G401 (cell line): ENCODE results near the gene EGLN3. TPM values are rescaled to one million over a fixed set of nuclear protein-coding genes. Genes with fewer than 3 reads are reported as not detected.
A peak's percentile ranks its signal among the peaks of the same experiment; 100 is the strongest.
"Not testable (repeated sequence)": the region's sequence is repeated elsewhere in the genome, so short reads cannot be mapped to it uniquely, and the experiment has no call there.

Experiments used
- DNase-seq: peaks from one replicate; pipeline ENCODE4 v3.0.0-alpha.2; 2015; ENCODE audit warnings: low spot score
- in situ Hi-C: cut with HindIII; loops from 2 replicates; pipeline ENCODE4 v1.10.0; 2016; ENCODE audit warnings: low sequenced_read_pairs, mixed read lengths
- total RNA-seq: library from RNA; depleted of rRNA; stranded (reverse); fragments of >200 nt; shearing (Covaris generic); gene quantifications from 2 replicates; pipeline ENCODE4 v1.2.3, GENCODE V29; 2014

Gene EGLN3
- total RNA-seq, 1 experiment from 2014 or later, result 4.8 TPM

DNA sequence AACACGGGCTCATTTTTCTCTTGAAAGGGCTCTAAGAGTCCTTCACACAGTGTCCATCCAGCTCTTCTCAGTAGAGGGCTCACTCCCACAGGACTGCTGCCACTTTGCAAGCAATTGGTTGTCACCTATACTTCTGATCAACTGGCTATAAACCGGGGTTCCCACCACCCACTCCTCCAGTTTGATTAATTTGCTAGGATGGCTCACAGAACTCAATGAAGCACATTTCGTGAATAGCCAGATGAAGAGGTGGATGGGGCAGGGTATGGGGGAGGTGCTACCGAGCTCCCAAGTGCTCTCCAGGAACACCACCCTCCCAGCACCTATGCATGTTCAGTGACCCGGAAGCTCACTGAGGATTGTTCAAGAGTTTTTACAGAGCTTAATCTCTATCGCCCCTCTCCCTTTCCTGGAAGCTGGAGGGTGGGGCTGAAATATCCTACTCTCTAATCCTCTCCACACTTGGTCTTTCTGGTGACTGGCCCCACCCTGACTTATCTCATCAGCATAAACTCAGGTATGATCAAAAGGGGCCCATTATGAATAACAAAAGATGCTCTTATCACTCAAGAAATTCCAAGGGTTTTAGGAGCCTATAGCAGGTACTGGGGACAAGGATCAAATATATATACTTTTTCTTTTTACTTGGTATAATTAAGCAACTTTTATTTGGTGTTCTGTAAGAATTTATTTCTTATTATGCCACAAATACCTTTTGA is 13.9 kb upstream of the EGLN3 start:
- DNase-seq, result no peak
- in situ Hi-C loops, result no loop called here

GRCh38 chr14:33963892-33964291 is 13.0 kb upstream of the EGLN3 start:
- no peak for DNase-seq
- in situ Hi-C loops, result no loop called here

GRCh38 chr14:33962466-33962865 is 11.6 kb upstream of the EGLN3 start:
- in situ Hi-C loops, result not testable (repeated sequence)

DNA sequence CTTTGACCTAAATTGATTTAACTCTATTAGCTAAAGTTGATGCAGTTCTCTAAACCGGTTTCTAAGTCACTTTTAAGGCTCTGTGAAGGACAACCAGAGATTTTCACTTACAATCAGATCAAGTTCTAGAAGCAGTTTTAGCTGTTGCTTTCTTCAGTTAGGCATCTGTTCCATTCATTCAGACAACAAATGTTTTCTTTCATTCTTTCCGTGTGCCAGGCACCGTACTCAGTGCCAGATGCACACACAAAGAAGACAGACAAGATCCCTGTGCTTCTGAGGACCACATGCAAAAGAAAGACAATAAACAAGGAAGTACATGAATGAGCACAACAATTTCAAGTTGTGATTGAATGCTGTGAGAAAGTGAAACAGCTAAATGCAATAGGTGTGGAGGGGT is 11.1 kb upstream of the EGLN3 start:
- no peak for DNase-seq
- in situ Hi-C loops, result no loop called here

More at GRCh38 chr14:33962466-33962865, 11.6 kb upstream of the EGLN3 start:
- not testable (repeated sequence) for DNase-seq

DNA sequence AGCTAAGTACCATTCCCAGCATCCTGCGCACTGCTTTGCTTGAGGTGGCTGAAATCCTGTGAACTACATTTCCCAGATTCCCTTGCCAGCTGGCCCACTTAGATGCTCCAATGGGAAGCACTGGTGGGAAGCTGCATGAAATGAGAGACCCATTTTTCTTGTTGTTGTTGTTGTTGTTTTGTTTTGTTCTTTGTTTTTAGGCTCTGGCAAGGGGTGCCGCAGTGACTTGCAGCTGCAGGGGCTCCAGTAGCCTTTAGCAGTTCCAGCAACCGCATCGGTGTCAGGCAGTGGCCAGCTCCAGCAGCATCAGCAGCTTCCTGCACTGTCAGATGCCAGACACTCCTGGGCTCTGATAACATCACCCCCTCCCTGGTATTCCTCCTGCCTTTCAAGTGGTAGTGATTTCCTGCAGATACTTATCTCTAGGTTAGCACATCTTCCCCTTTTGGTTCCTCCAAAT is 8.8 kb upstream of the EGLN3 start:
- in situ Hi-C loops, result no loop called here
- peak; percentile 22 for DNase-seq

- no peak for DNase-seq
- in situ Hi-C loops, result no loop called here
These were observed 7.8 kb upstream of the EGLN3 start for GRCh38 chr14:33958605-33959226.

DNA sequence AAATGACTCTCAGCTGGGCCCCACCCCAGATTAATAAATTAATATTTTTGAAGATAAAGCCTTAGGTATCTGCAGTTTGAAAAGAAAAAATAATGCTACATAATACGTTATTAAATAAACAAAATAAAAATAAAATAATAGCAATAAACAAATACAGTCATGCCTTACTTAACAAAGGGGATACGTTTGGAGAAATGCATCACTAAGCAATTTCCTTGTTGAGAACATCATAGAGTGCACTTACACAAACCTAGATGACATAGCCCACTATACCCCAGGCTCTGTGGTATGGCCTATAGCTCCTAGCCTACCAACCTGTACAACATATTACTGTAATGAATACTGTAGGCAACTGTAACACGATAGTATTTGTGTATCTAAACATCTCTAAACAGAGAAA is 7.1 kb upstream of the EGLN3 start:
- DNase-seq, result no peak
- in situ Hi-C loops, result no loop called here

GRCh38 chr14:33957299-33957698 is 6.4 kb upstream of the EGLN3 start:
- no peak for DNase-seq
- in situ Hi-C loops, result no loop called here

- in situ Hi-C loops, result no loop called here
- DNase-seq, result no peak
These were observed 5.8 kb upstream of the EGLN3 start for GRCh38 chr14:33956640-33957039.

DNA sequence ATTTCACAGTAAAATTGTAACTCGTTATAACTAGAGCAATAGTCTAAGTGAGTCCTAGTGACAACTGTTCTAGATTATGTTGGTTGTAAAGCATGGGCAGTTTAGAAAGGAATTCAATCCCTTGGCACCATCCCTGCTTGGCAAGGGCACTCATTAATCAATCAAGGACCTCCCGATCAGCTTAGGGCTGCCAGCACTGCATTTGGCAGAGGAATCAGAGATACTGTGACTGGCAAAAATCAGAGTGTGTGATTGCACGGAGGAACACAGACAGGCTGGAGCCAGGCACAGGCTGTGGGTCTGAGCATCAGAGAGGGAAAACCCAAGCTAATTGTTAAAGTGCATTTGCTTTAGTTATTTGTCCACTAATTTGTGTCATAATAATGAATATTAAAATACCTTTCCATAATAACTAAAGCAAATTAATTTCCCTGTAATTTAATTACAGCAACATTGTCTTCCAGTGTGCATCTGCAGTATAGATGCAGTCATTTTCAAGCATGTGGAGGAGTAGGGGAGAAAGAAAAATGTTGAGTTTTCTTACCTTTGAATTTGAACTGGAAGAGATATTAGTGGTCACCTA is 3.2 kb upstream of the EGLN3 start:
- DNase-seq, result no peak
- in situ Hi-C loops, result no loop called here

- in situ Hi-C loops, result no loop called here
- no peak for DNase-seq
These were observed 1.7 kb upstream of the EGLN3 start for GRCh38 chr14:33952541-33952940.

GRCh38 chr14:33951183-33951840 is 438 bp upstream of the EGLN3 start:
- in situ Hi-C loops, result no loop called here
- peak; percentile 12 for DNase-seq

DNA sequence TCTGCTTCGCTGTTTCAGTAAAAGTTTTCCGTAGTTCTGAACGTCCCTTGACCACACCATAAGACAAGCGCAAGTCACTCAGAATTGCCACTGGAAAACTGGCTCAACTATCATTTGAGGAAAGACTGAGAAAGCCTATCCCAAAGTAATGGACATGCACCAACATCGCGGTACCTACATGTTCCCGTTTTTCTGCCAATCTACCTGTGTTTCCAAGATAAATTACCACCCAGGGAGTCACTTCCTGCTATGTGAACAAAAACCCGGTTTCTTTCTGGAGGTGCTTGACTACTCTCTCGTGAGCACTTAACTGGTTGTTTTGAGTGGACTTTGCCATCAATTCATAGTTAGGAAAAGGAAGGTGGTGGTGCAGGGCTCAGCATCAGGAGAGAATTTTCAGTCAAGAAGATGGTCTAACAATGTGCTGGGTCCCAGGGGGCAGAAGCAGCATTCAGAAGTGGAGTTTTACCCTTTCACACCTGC is 1.4 kb downstream of the EGLN3 start:
- in situ Hi-C loops, result no loop called here
- peak; percentile 9 for DNase-seq

GRCh38 chr14:33948869-33949408 is 1.9 kb downstream of the EGLN3 start:
- in situ Hi-C loops, result no loop called here
- DNase-seq, result no peak

- in situ Hi-C loops, result no loop called here
- no peak for DNase-seq
These were observed 2.6 kb downstream of the EGLN3 start for GRCh38 chr14:33948145-33948868.

GRCh38 chr14:33946679-33947476 is 4.0 kb downstream of the EGLN3 start:
- DNase-seq, result no peak
- in situ Hi-C loops, result no loop called here

DNA sequence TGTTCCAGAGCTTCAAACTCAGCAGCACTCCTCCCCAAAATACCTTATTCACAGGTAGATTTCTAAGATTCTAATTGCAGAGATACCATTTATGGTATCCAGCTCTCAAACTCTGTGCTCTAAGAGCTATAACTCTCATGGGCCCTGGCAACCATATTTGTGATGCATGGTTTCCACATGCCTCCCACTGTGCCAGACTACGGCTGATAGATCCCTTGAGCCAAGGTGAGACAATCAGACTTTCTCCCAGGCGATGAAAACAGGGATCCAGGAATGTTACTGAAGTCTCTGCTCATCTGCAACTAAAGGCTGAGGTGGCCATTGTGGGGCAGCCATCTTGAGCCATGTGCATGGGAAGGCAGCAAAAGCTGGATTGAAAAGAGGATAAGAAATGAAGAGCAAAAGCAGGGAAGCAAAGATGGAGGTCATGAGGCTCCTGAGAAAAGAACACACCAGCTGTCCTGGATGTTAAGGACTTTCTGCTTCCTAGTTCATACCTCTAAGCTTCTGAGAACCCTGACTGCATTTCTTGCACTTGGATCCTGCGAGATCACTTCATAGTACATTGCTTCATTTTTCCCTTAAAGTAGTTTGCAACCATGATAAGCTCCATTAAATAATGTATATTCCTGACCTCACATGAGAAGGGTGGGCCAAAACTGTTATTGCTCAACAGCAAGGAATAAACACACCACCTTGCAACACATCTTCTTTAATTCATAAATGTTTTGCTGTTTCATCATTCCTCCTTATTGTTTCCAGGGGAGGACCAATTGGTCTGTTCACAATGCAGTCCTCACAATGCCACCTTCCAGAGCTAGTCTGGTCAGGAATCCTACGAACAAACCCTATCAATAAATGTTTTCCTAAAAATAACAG is 5.4 kb downstream of the EGLN3 start:
- no peak for DNase-seq

More for the DNA sequence above, 5.4 kb downstream of the EGLN3 start:
- in situ Hi-C loops, result no loop called here
